Measurements from ENCODE around the gene FBXW5. TPM values are rescaled to one million over a fixed set of nuclear protein-coding genes. Genes with fewer than 3 reads are reported as not detected.

The FBXW5 gene, protein sequence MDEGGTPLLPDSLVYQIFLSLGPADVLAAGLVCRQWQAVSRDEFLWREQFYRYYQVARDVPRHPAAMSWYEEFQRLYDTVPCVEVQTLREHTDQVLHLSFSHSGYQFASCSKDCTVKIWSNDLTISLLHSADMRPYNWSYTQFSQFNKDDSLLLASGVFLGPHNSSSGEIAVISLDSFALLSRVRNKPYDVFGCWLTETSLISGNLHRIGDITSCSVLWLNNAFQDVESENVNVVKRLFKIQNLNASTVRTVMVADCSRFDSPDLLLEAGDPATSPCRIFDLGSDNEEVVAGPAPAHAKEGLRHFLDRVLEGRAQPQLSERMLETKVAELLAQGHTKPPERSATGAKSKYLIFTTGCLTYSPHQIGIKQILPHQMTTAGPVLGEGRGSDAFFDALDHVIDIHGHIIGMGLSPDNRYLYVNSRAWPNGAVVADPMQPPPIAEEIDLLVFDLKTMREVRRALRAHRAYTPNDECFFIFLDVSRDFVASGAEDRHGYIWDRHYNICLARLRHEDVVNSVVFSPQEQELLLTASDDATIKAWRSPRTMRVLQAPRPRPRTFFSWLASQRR
- total RNA-seq, result 149 and 155 TPM in 2 replicates

DNA sequence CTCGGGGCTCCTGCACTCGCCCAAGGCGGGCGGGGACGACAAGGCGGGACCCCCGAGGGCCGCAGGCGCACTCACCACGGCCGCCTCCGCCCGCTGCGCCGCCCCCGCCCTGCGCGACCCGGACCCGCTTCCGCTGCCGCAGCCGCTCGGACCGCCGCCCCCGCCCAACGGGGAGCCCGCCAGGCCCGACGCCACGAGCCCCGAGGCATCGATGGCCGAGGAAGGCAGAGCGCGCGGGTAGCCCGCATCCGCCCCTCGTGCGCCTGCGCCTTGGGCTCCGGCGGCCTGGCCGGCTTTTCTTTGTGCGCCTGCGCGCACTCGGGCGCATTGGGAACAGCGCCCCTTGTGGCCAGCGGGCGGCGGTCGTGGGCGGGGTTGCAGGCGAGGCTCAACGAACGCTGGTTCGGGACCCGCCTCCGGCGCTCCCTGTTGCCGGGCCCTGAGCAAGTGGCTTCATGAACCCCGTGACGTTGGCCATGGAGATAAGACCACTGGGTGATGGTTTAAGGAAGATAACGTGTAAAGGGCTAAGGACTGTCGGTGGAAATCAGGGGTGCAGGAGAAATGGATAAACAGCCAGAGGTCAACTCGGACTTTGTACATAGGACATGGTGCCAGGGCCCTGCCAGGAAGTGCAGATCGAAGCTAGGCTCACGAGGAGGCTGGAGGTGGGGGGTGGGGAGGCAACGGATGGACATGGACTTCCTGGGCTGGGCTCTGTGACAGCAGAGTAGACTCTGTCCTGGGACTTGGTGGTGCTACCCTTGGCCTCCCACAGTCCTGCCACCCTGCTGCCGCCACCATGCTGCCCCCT lies at the start of gene FBXW5, which contains the start of gene C8G:
Gene FBXW5, minus strand, starts transcription at position 220 of the 814 bp plus-strand sequence. CDS start 655 bp downstream, outside the sequence.
Gene C8G, plus strand, starts transcription at position 725 of the 814 bp plus-strand sequence. Its CDS starts 78 bp downstream, at position 803.

DNA sequence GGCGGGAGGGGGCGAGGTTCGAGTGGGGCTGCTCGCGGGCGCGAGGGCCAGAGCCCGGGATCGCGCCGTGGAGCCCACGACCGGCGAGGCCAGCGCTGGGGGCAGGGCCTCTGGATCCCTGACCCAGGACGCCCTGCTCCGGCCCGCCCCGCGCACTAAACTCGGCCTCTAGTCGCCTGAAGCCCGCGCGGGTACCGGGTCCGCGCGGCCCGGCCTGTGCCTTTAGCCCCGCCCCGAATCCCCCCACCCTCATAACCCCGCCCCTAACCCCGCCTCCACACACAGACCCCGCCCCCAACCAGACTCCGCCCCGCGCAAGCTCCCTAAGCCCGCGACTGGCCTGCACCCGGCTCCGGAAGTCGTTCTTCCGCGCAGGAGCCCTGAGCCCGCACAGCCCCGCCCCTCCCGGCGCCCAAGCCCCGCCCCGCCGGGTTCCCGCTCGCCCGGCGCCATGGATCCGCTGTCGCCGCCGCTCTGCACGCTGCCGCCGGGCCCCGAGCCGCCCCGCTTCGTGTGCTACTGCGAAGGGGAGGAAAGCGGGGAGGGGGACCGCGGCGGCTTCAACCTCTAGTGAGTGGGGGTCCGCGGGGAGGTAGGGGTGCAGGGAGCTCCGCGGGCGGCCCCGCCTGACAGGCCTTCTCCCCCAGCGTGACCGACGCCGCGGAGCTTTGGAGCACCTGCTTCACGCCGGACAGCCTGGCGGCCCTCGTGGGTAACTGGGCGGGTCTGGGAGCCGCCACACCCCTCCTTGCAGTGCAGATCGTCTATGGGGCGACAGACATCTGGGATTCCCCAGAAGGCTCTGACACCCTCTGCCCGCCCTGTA lies 47.7 kb upstream of the FBXW5 start, which contains the start of gene PAXX:
Gene PAXX, plus strand, starts transcription at position 430 of the 826 bp plus-strand sequence. Its CDS starts 22 bp downstream, at position 452.

DNA sequence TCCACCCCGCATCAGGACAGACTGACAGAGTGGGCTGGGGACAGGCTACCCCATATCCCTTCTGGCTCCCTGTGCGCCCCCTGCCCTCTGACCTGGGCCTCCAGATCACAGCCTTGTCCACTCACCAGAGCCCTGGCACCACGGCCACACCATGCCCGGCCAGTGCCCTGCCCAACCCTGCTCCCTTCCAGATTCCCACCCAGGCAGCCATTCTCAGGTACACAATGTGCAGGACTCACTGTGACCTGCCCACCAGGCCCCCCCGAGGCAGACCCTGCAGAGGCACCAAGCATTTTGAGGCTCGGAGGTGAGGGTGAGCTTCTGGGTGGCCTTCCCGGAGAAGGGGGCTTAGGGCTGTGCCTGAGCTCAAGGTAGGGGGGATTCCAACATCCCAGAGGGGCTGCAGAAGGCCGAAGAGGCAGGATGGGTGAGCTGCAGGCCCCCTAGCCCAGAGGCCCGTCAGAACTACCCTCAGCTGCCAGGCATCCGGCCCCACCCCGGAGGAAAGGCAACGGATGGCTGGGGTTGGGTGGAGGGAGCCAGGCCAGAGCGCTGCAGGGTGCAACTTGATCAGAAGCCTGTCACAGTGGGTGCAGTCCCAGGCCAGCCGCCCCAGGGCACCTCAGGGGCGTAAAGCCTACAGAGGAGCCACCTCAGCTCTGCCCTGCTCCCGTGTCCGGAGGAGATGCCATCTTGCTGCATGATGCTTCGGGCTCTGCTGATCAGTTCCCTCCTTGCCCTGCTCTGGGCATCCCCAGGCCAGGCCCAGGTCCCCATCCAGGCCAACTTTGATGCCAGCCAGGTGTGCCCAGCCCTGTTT lies 37.9 kb upstream of the FBXW5 start, which contains the start of gene LCNL1:
Gene LCNL1, plus strand, starts transcription at position 762 of the 820 bp plus-strand sequence. CDS start 594 bp downstream, outside the sequence.

DNA sequence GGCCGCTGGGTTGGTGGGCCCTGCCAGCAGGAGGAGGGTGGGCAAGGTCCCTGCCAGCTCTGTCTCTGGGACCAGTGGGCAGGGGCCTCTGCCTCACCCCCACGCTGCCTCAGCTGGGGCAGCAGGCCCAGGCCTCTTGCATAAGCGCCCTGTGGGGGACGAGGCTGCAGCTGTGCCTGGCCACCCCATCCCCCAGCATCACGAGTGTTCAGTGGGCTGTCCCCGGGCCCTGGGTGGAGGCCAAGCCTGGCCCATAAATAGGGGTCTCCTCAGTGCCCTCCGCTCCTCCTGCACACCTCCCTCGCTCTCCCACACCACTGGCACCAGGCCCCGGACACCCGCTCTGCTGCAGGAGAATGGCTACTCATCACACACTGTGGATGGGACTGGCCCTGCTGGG lies 32.7 kb upstream of the FBXW5 start, which contains the start of gene PTGDS:
Gene PTGDS, plus strand, starts transcription at position 282 of the 400 bp plus-strand sequence. Its CDS starts 75 bp downstream, at position 357.

DNA sequence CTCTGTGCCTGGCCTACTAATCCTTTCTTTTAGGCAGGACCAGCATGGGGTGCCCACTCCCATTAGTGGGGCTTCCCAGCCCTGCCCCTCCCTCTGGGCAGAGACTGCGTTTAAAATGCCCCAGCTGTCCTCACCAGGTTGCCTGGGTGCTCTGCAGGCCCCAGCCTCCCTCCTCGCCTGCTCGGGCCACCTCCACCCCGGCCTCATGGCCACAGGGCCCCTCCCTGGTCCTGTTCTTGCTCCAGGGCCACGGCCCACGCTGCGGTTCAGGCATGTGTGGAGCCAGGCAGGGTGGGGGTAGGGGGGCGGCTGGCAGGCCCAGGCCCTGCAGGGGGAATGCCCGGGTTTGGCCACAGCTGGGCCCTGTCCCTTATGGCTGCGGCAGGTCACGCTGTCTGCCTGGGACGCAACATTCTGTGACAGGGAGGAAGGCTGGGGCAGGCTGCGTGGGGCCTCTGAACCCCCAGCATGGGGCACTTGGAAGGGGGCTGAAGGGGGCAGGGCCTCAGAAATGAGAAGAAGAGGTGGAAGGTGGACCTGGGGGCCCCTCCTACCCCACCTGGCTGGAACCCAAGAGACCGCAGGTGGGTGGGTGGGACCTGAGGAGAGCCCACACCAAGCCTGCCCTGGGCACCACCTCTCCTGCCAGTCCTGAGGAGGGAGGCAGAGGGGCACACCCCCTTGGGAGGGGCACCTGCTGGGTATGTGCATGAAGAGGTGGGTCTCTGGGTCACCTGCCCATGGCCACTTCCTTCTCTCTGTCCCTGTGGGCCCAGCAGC lies 7.2 kb upstream of the FBXW5 start, which contains the start of gene LCN12:
Gene LCN12, plus strand, starts transcription at position 733 of the 780 bp plus-strand sequence. CDS start 55 bp downstream, outside the sequence.

Other genes with a start within 250 kb of the FBXW5 start
- 0.08 and 0.47 TPM in 2 replicates for gene DIPK1B, start 232.2 kb downstream of the FBXW5 start, total RNA-seq
- not detected in 2 replicates for gene LCN10, start 201.8 kb downstream of the FBXW5 start, total RNA-seq
- not detected in 2 replicates for gene LCN6, start 196.2 kb downstream of the FBXW5 start, total RNA-seq
- not detected in 2 replicates for gene LCN8, start 186.5 kb downstream of the FBXW5 start, total RNA-seq
- not detected in 2 replicates for gene LCN15, start 180.2 kb downstream of the FBXW5 start, total RNA-seq
- gene TMEM141, start 153.4 kb downstream of the FBXW5 start, total RNA-seq, result 240 and 247 TPM in 2 replicates
- gene CCDC183, start 148.4 kb downstream of the FBXW5 start, total RNA-seq, result 1.3 TPM in 1 of 2 replicates, not detected in the other
- 82.2 and 126 TPM in 2 replicates for gene RABL6, start 136.8 kb downstream of the FBXW5 start, total RNA-seq
- gene AJM1, start 102.3 kb downstream of the FBXW5 start, total RNA-seq, result 0.87 and 2.0 TPM in 2 replicates
- 127 and 150 TPM in 2 replicates for gene PHPT1, start 95.3 kb downstream of the FBXW5 start, total RNA-seq
- gene MAMDC4, start 92.4 kb downstream of the FBXW5 start, total RNA-seq, result 2.6 and 3.1 TPM in 2 replicates
- 302 and 330 TPM in 2 replicates for gene EDF1, start 78.4 kb downstream of the FBXW5 start, total RNA-seq
- gene TRAF2, start 58.2 kb downstream of the FBXW5 start, total RNA-seq, result 10.0 and 16.7 TPM in 2 replicates
- not detected in 2 replicates for gene C8G, start 505 bp upstream of the FBXW5 start, total RNA-seq
- not detected in 2 replicates for gene LCN12, start 7.5 kb upstream of the FBXW5 start, total RNA-seq
- gene PTGDS, start 32.8 kb upstream of the FBXW5 start, total RNA-seq, result not detected in 2 replicates
- not detected in 2 replicates for gene LCNL1, start 38.3 kb upstream of the FBXW5 start, total RNA-seq
- 45.6 and 54.8 TPM in 2 replicates for gene PAXX, start 47.7 kb upstream of the FBXW5 start, total RNA-seq
- 3.3 and 8.7 TPM in 2 replicates for gene CLIC3, start 51.8 kb upstream of the FBXW5 start, total RNA-seq
- gene ABCA2, start 83.5 kb upstream of the FBXW5 start, total RNA-seq, result 0.95 and 5.2 TPM in 2 replicates
- gene FUT7, start 87.3 kb upstream of the FBXW5 start, total RNA-seq, result not detected in 2 replicates
- gene NPDC1, start 101.4 kb upstream of the FBXW5 start, total RNA-seq, result 2.9 and 9.0 TPM in 2 replicates
- gene ENTPD2, start 109.3 kb upstream of the FBXW5 start, total RNA-seq, result 0.11 and 0.39 TPM in 2 replicates
- gene SAPCD2, start 125.8 kb upstream of the FBXW5 start, total RNA-seq, result 4.0 and 10.3 TPM in 2 replicates
- 1.2 and 3.8 TPM in 2 replicates for gene UAP1L1, start 132.8 kb upstream of the FBXW5 start, total RNA-seq
- gene MAN1B1, start 142.2 kb upstream of the FBXW5 start, total RNA-seq, result 63.0 and 80.3 TPM in 2 replicates
- gene DPP7, start 170.0 kb upstream of the FBXW5 start, total RNA-seq, result 25.3 and 29.1 TPM in 2 replicates
- gene GRIN1, start 194.4 kb upstream of the FBXW5 start, total RNA-seq, result 0.04 and 0.23 TPM in 2 replicates
- not detected in 2 replicates for gene LRRC26, start 225.3 kb upstream of the FBXW5 start, total RNA-seq
- gene TMEM210, start 227.3 kb upstream of the FBXW5 start, total RNA-seq, result not detected in 2 replicates
- 8.4 and 11.1 TPM in 2 replicates for gene ANAPC2, start 243.8 kb upstream of the FBXW5 start, total RNA-seq
- 95.3 and 137 TPM in 2 replicates for gene SSNA1, start 243.9 kb upstream of the FBXW5 start, total RNA-seq

All from hair follicular keratinocyte (primary cell).